Ascending aorta (tissue), 2 donors: Measurements from ENCODE around the gene FN3K. TPM values are rescaled to one million over a fixed set of nuclear protein-coding genes. Genes with fewer than 3 reads are reported as not detected.

Experiments used
- DNase-seq, 2 donors: peaks; one replicate each; pipeline ENCODE4 v3.0.0-alpha.2; 2019; ENCODE audit warnings: low spot score in 2 of 2
- H3K27ac ChIP-seq, 2 donors: fragments of 200-600 bp; sonication (generic); one replicate each; pipeline ENCODE4 v1.5.1; 2016 to 2017; ENCODE audit warnings: mild to moderate bottlenecking in 1 of 2
- H3K27me3 ChIP-seq: fragments of 200-600 bp; sonication (generic); one replicate; pipeline ENCODE4 v1.5.1; 2017
- H3K36me3 ChIP-seq, 2 donors: fragments of 200-600 bp; sonication (generic); one replicate each; pipeline ENCODE4 v1.5.1; 2016
- H3K4me1 ChIP-seq, 2 donors: fragments of 200-600 bp; sonication (generic); one replicate each; pipeline ENCODE4 v1.5.1; 2016 to 2017; ENCODE audit warnings: mild to moderate bottlenecking in 1 of 2
- H3K4me3 ChIP-seq, 2 donors: fragments of 200-600 bp; sonication (generic); one replicate each; pipeline ENCODE4 v1.5.1; 2016 to 2017; ENCODE audit warnings: mild to moderate bottlenecking in 1 of 2
- H3K9me3 ChIP-seq, 2 donors: fragments of 200-600 bp; sonication (generic); one replicate each; pipeline ENCODE4 v1.5.1; 2016
- CTCF ChIP-seq, 3 experiments: fragments of 200-600 bp in 2 of 3; fragments of 450-650 bp in 1 of 3; sonication (generic) in 2 of 3; IDR thresholded peaks; one replicate each; pipeline ENCODE4 v1.5.1; 2016 to 2019; ENCODE audit warnings: antibody characterized with exemption in 3 of 3, mild to moderate bottlenecking in 1 of 3, moderate library complexity in 1 of 3
- intact Hi-C: fragments of 100-400 bp; cut with DNase I; formaldehyde crosslinking; loops from one replicate; pipeline ENCODE4 v1.15.1; 2023
- total RNA-seq: library from RNA; depleted of rRNA; stranded (reverse); fragments of >200 nt; gene quantifications from one replicate; pipeline ENCODE4 v1.1.0, GENCODE V29; 2016

FN3K gene
- total RNA-seq, 1 donor from 2014 or later = 10.5 TPM

GRCh38 chr17:82750241-82750908 lies 15.0 kb downstream of the FN3K start:
- peaks cover 7 to 18% of the 10 kb centered on the region in 2 donors for H3K4me1 ChIP-seq
- no peak overlapping the region for H3K27ac ChIP-seq
- H3K36me3 ChIP-seq = no peaks in the 10 kb centered on the region
- intact Hi-C loops = loop anchor here (2.0 kb wide), 1 partner anchor 14 kb away; no protein-coding TSS in a partner anchor
- DNase-seq = no peak
- H3K4me3 ChIP-seq = no peak overlapping the region
- no peaks in the 10 kb centered on the region for H3K27me3 ChIP-seq
- no peak for TF ChIP-seq CTCF (IDR thresholded peaks at IDR 0.05)
- H3K9me3 ChIP-seq = peaks cover 0 to 5% of the 10 kb centered on the region in 2 donors

GRCh38 chr17:82751171-82751570 lies 15.8 kb downstream of the FN3K start:
- Histone ChIP-seq H3K9me3 (peaks cover 0 to 5% of the 10 kb centered on the region in 2 donors), H3K4me3 (peak overlapping the region; percentile 92 to 98), H3K27me3 (no peaks in the 10 kb centered on the region), H3K36me3 (no peaks in the 10 kb centered on the region), H3K27ac (peak overlapping the region; percentile 74 to 91), H3K4me1 (peaks cover 7 to 18% of the 10 kb centered on the region in 2 donors)
- no peak for TF ChIP-seq CTCF (IDR thresholded peaks at IDR 0.05)
- DNase-seq = no peak
- intact Hi-C loops = loop anchor here (1.0 to 2.0 kb wide), 3 partner anchors 14 to 103 kb away; partner anchors contain the start of genes FN3KRP and WDR45B

- H3K4me3 ChIP-seq = peak within 1 kb of the TSS; percentile 92 to 98
- H3K36me3 ChIP-seq = no peaks in the 10 kb centered on the region
- peaks cover 7 to 18% of the 10 kb centered on the region in 2 donors for H3K4me1 ChIP-seq
- no peaks in the 10 kb centered on the region for H3K9me3 ChIP-seq
- peak; percentile 30 to 91 for DNase-seq
- TF ChIP-seq CTCF (IDR thresholded peaks at IDR 0.05) = no peak
- intact Hi-C loops = loop anchor here (1.0 to 2.0 kb wide), 4 partner anchors 15 to 103 kb away; partner anchors contain the start of genes FN3KRP, RAB40B and WDR45B
- peak within 1 kb of the TSS; percentile 81 to 91 for H3K27ac ChIP-seq
- no peaks in the 10 kb centered on the region for H3K27me3 ChIP-seq
These were observed 16.4 kb downstream of the FN3K start, which contains the start of gene TBCD for GRCh38 chr17:82751571-82752370. Gene TBCD, plus strand, starts transcription at chr17:82752065. Its CDS starts 129 bp downstream, at chr17:82752194.

- Histone ChIP-seq H3K36me3 (no peaks in the 10 kb centered on the region), H3K4me1 (peaks cover 7 to 18% of the 10 kb centered on the region in 2 donors), H3K4me3 (peak overlapping the region; percentile 92 to 98), H3K27me3 (no peaks in the 10 kb centered on the region), H3K9me3 (no peaks in the 10 kb centered on the region), H3K27ac (peak overlapping the region; percentile 56 to 91)
- no peak for DNase-seq
- no peak for TF ChIP-seq CTCF (IDR thresholded peaks at IDR 0.05)
- intact Hi-C loops = loop anchor here (2.0 kb wide), 1 partner anchor 54 kb away; the partner anchor contains the start of gene RAB40B
These were observed 17.2 kb downstream of the FN3K start for GRCh38 chr17:82752371-82753200.

- H3K27ac ChIP-seq = no peak overlapping the region
- intact Hi-C loops = loop anchor here (2.0 kb wide), 1 partner anchor 54 kb away; the partner anchor contains the start of gene RAB40B
- H3K36me3 ChIP-seq = no peaks in the 10 kb centered on the region
These were observed 17.7 kb downstream of the FN3K start for GRCh38 chr17:82753201-82753464.

More at GRCh38 chr17:82753201-82753464, 17.7 kb downstream of the FN3K start:
- Histone ChIP-seq H3K4me1 (peaks cover 7 to 18% of the 10 kb centered on the region in 2 donors), H3K27me3 (no peaks in the 10 kb centered on the region), H3K4me3 (peak overlapping the region; percentile 92 to 98), H3K9me3 (no peaks in the 10 kb centered on the region)
- DNase-seq = no peak
- TF ChIP-seq CTCF (IDR thresholded peaks at IDR 0.05) = no peak
